Measurements from ENCODE around the gene FGF14.

The FGF14 gene

DNA sequence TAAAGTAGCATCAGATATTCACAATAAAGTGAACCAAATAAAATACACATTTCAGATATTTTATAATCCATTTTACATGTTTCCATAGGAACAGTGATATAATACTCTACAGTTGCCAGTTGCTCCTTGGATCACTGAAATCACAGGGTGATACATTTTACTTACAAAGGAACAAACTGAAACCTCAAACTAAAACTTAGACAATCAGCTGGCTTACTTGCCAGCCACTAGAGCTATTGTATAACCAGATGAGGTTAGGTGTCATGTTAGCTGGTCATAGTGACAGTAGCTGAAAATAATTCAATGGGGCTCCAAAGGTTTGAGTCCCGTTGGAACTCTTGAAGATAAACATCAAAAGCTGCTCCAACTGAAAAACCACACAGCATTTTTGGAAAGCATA is 674.7 kb downstream of the FGF14 start:
- Histone ChIP-seq H3K4ac (ENCODE audit: low read length) (no peak overlapping the region), H3K23ac (ENCODE audit: low read depth, low read length, poor library complexity) (no peak overlapping the region), H3K14ac (ENCODE audit: low read length) (no peak overlapping the region), H2AFZ (ENCODE audit: low read length) (no peak overlapping the region), H2BK12ac (ENCODE audit: low read length) (no peak overlapping the region), H3K27ac (replicated peaks; ENCODE audit: low read length) (no peak overlapping the region), H3K4me1 (ENCODE audit: control insufficient read depth in 2 of 2, insufficient read depth in 1 of 2, low read depth in 1 of 2, low read length in 2 of 2) (peaks cover 0 to 2% of the 10 kb centered on the region in 2 donors), H3K9ac (ENCODE audit: low read depth, low read length, poor library complexity) (no peak overlapping the region), H3K4me2 (ENCODE audit: insufficient read depth, low read length, poor library complexity, severe bottlenecking) (no peak overlapping the region), H3K27me3 (ENCODE audit: control insufficient read depth in 3 of 3, insufficient read depth in 3 of 3, low read depth in 1 of 3, low read length in 3 of 3) (no peaks in the 10 kb centered on the region), H2BK15ac (ENCODE audit: low read length) (no peak overlapping the region), H2BK120ac (ENCODE audit: low read depth, low read length) (no peak overlapping the region), H3K36me3 (replicated peaks in 1 of 2; ENCODE audit: control insufficient read depth in 2 of 2, insufficient read depth in 2 of 2, low read length in 2 of 2) (no peaks in the 10 kb centered on the region), H3K4me3 (ENCODE audit: low read length in 2 of 2) (no peak overlapping the region), H2BK5ac (ENCODE audit: low read length) (no peak overlapping the region), H4K8ac (ENCODE audit: low read depth, low read length) (no peak overlapping the region), H4K91ac (ENCODE audit: low read depth, low read length, poor library complexity) (no peak overlapping the region), H3K18ac (ENCODE audit: low read length) (no peak overlapping the region), H3K9me3 (replicated peaks in 1 of 2; ENCODE audit: control insufficient read depth in 2 of 2, insufficient read depth in 1 of 2, low read depth in 1 of 2, low read length in 2 of 2) (no peaks in the 10 kb centered on the region), H3K79me1 (ENCODE audit: low read depth, low read length) (no peaks in the 10 kb centered on the region), H2AK5ac (ENCODE audit: low read depth, low read length) (no peak overlapping the region)
- no peak for DNase-seq (ENCODE audit: low spot score)
- WGBS, 2 donors (ENCODE audit: extremely low coverage in 2 of 2, insufficient read length in 2 of 2, insufficient replicate concordance in 1 of 2), result no CpG with 5 or more reads among the region's 1 CpG

- no peak overlapping the region for H2BK120ac ChIP-seq (ENCODE audit: low read depth, low read length)
- H2AK5ac ChIP-seq (ENCODE audit: low read depth, low read length), result no peak overlapping the region
- H4K91ac ChIP-seq (ENCODE audit: low read depth, low read length, poor library complexity), result no peak overlapping the region
- H2BK12ac ChIP-seq (ENCODE audit: low read length), result no peak overlapping the region
- no CpG with 5 or more reads among the region's 2 CpGs for WGBS, 2 donors (ENCODE audit: extremely low coverage in 2 of 2, insufficient read length in 2 of 2, insufficient replicate concordance in 1 of 2)
- H3K9me3 ChIP-seq (replicated peaks in 1 of 2; ENCODE audit: control insufficient read depth in 2 of 2, insufficient read depth in 1 of 2, low read depth in 1 of 2, low read length in 2 of 2), result no peaks in the 10 kb centered on the region
- no peak overlapping the region for H3K4ac ChIP-seq (ENCODE audit: low read length)
- no peak overlapping the region for H3K14ac ChIP-seq (ENCODE audit: low read length)
- no peak overlapping the region for H3K23ac ChIP-seq (ENCODE audit: low read depth, low read length, poor library complexity)
- no peak overlapping the region for H3K9ac ChIP-seq (ENCODE audit: low read depth, low read length, poor library complexity)
- no peak overlapping the region for H3K4me2 ChIP-seq (ENCODE audit: insufficient read depth, low read length, poor library complexity, severe bottlenecking)
- no peaks in the 10 kb centered on the region for H3K27me3 ChIP-seq (ENCODE audit: control insufficient read depth in 3 of 3, insufficient read depth in 3 of 3, low read depth in 1 of 3, low read length in 3 of 3)
- peaks cover 0 to 2% of the 10 kb centered on the region in 2 donors for H3K4me1 ChIP-seq (ENCODE audit: control insufficient read depth in 2 of 2, insufficient read depth in 1 of 2, low read depth in 1 of 2, low read length in 2 of 2)
- H3K27ac ChIP-seq (replicated peaks; ENCODE audit: low read length), result no peak overlapping the region
- no peak overlapping the region for H4K8ac ChIP-seq (ENCODE audit: low read depth, low read length)
- no peak overlapping the region for H2AFZ ChIP-seq (ENCODE audit: low read length)
- H3K36me3 ChIP-seq (replicated peaks in 1 of 2; ENCODE audit: control insufficient read depth in 2 of 2, insufficient read depth in 2 of 2, low read length in 2 of 2), result no peaks in the 10 kb centered on the region
- DNase-seq (ENCODE audit: low spot score), result no peak
- H3K18ac ChIP-seq (ENCODE audit: low read length), result no peak overlapping the region
- H2BK15ac ChIP-seq (ENCODE audit: low read length), result no peak overlapping the region
- no peak overlapping the region for H2BK5ac ChIP-seq (ENCODE audit: low read length)
- H3K4me3 ChIP-seq (ENCODE audit: low read length in 2 of 2), result no peak overlapping the region
- H3K79me1 ChIP-seq (ENCODE audit: low read depth, low read length), result no peaks in the 10 kb centered on the region
Measured at GRCh38 chr13:101726681-101727080, 675.2 kb downstream of the FGF14 start.

DNA sequence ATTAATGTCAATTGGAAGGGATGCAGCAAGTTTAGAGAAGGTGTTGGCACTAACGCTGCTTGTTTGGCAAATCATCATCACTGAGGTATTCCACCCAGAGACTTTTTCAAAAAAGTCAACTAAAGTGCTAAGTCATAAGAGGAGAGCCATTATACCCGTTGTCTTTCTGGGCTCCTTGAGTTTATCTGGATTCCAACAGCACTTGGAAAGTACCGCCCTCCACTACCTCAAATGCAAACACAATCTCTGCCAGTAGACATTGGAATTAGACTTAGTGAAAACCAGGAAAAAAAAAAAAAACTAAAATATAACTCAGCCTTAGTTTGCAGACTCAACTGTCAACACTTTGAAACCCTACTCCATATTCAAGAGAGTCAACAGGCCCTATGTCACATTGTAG is 683.4 kb downstream of the FGF14 start:
- H3K4me3 ChIP-seq (ENCODE audit: low read length in 2 of 2), result no peak overlapping the region
- WGBS, 2 donors (ENCODE audit: extremely low coverage in 2 of 2, insufficient read length in 2 of 2, insufficient replicate concordance in 1 of 2), result no CpG with 5 or more reads among the region's 3 CpGs
- H2AFZ ChIP-seq (ENCODE audit: low read length), result no peak overlapping the region
- no peak overlapping the region for H3K9ac ChIP-seq (ENCODE audit: low read depth, low read length, poor library complexity)
- no peak overlapping the region for H4K8ac ChIP-seq (ENCODE audit: low read depth, low read length)
- H2BK5ac ChIP-seq (ENCODE audit: low read length), result no peak overlapping the region
- H3K4me2 ChIP-seq (ENCODE audit: insufficient read depth, low read length, poor library complexity, severe bottlenecking), result no peak overlapping the region
- H2AK5ac ChIP-seq (ENCODE audit: low read depth, low read length), result no peak overlapping the region
- no peaks in the 10 kb centered on the region for H3K79me1 ChIP-seq (ENCODE audit: low read depth, low read length)
- no peak overlapping the region for H4K91ac ChIP-seq (ENCODE audit: low read depth, low read length, poor library complexity)
- no peak overlapping the region for H3K14ac ChIP-seq (ENCODE audit: low read length)
- H2BK12ac ChIP-seq (ENCODE audit: low read length), result no peak overlapping the region
- no peak overlapping the region for H2BK15ac ChIP-seq (ENCODE audit: low read length)
- DNase-seq (ENCODE audit: low spot score), result no peak
- no peak overlapping the region for H2BK120ac ChIP-seq (ENCODE audit: low read depth, low read length)
- no peak overlapping the region for H3K4ac ChIP-seq (ENCODE audit: low read length)
- no peaks in the 10 kb centered on the region for H3K4me1 ChIP-seq (ENCODE audit: control insufficient read depth in 2 of 2, insufficient read depth in 1 of 2, low read depth in 1 of 2, low read length in 2 of 2)
- no peaks in the 10 kb centered on the region for H3K36me3 ChIP-seq (replicated peaks in 1 of 2; ENCODE audit: control insufficient read depth in 2 of 2, insufficient read depth in 2 of 2, low read length in 2 of 2)
- H3K27me3 ChIP-seq (ENCODE audit: control insufficient read depth in 3 of 3, insufficient read depth in 3 of 3, low read depth in 1 of 3, low read length in 3 of 3), result no peaks in the 10 kb centered on the region
- H3K9me3 ChIP-seq (replicated peaks in 1 of 2; ENCODE audit: control insufficient read depth in 2 of 2, insufficient read depth in 1 of 2, low read depth in 1 of 2, low read length in 2 of 2), result no peaks in the 10 kb centered on the region
- H3K27ac ChIP-seq (replicated peaks; ENCODE audit: low read length), result no peak overlapping the region
- no peak overlapping the region for H3K18ac ChIP-seq (ENCODE audit: low read length)
- H3K23ac ChIP-seq (ENCODE audit: low read depth, low read length, poor library complexity), result no peak overlapping the region

- H3K18ac ChIP-seq (ENCODE audit: low read length), result no peak overlapping the region
- no peak overlapping the region for H3K14ac ChIP-seq (ENCODE audit: low read length)
- H3K4me2 ChIP-seq (ENCODE audit: insufficient read depth, low read length, poor library complexity, severe bottlenecking), result no peak overlapping the region
- no peak overlapping the region for H3K27ac ChIP-seq (replicated peaks; ENCODE audit: low read length)
- no peak for DNase-seq (ENCODE audit: low spot score)
- no peak overlapping the region for H4K91ac ChIP-seq (ENCODE audit: low read depth, low read length, poor library complexity)
- H2BK120ac ChIP-seq (ENCODE audit: low read depth, low read length), result no peak overlapping the region
- no peak overlapping the region for H2AFZ ChIP-seq (ENCODE audit: low read length)
- no peak overlapping the region for H3K9ac ChIP-seq (ENCODE audit: low read depth, low read length, poor library complexity)
- no peaks in the 10 kb centered on the region for H3K79me1 ChIP-seq (ENCODE audit: low read depth, low read length)
- H2BK12ac ChIP-seq (ENCODE audit: low read length), result no peak overlapping the region
- H3K23ac ChIP-seq (ENCODE audit: low read depth, low read length, poor library complexity), result no peak overlapping the region
- WGBS, 2 donors (ENCODE audit: extremely low coverage in 2 of 2, insufficient read length in 2 of 2, insufficient replicate concordance in 1 of 2), result no CpG with 5 or more reads among the region's 10 CpGs
- no peak overlapping the region for H3K4me3 ChIP-seq (ENCODE audit: low read length in 2 of 2)
- no peak overlapping the region for H2BK15ac ChIP-seq (ENCODE audit: low read length)
- no peak overlapping the region for H2AK5ac ChIP-seq (ENCODE audit: low read depth, low read length)
- no peaks in the 10 kb centered on the region for H3K4me1 ChIP-seq (ENCODE audit: control insufficient read depth in 2 of 2, insufficient read depth in 1 of 2, low read depth in 1 of 2, low read length in 2 of 2)
- H2BK5ac ChIP-seq (ENCODE audit: low read length), result no peak overlapping the region
- H3K9me3 ChIP-seq (replicated peaks in 1 of 2; ENCODE audit: control insufficient read depth in 2 of 2, insufficient read depth in 1 of 2, low read depth in 1 of 2, low read length in 2 of 2), result no peaks in the 10 kb centered on the region
- no peak overlapping the region for H4K8ac ChIP-seq (ENCODE audit: low read depth, low read length)
- no peaks in the 10 kb centered on the region for H3K27me3 ChIP-seq (ENCODE audit: control insufficient read depth in 3 of 3, insufficient read depth in 3 of 3, low read depth in 1 of 3, low read length in 3 of 3)
- H3K36me3 ChIP-seq (replicated peaks in 1 of 2; ENCODE audit: control insufficient read depth in 2 of 2, insufficient read depth in 2 of 2, low read length in 2 of 2), result no peaks in the 10 kb centered on the region
- no peak overlapping the region for H3K4ac ChIP-seq (ENCODE audit: low read length)
Measured at GRCh38 chr13:101717353-101717752, 684.5 kb downstream of the FGF14 start.

All from neuronal stem cell (in vitro differentiated cells).